Activated CD8-positive, alpha-beta T cell treated with anti-CD3 and anti-CD28 coated beads, Interleukin-2, amount 10 ng/mL, durations not matched to agents 7 days and 5 days (primary cell): Measurements from ENCODE around the gene CNNM4. TPM values are rescaled to one million over a fixed set of nuclear protein-coding genes. Genes with fewer than 3 reads are reported as not detected.

ENCODE experiments used
- ATAC-seq: fragments of 150-1000 bp; cut with Tn5 transposase; one replicate; pipeline ENCODE4 v1.10.0; 2021; ENCODE audit warnings: moderate library complexity
- CTCF ChIA-PET: fragments of 350-600 bp; sonication (Branson Sonifier 250); formaldehyde crosslinking; loops from one replicate; lab custom pipeline; 2021; ENCODE audit warnings: antibody characterized with exemption; lab: Charles Lee
- POLR2A ChIA-PET: fragments of 350-600 bp; sonication (Branson Sonifier 250); formaldehyde crosslinking; loops from one replicate; lab custom pipeline; 2021; ENCODE audit warnings: antibody characterized with exemption; lab: Charles Lee
- DNase-seq: peaks from one replicate; pipeline ENCODE4 v3.0.0-alpha.2; 2020
- H3K27ac Mint-ChIP-seq: one replicate; pipeline ENCODE4 v1.8.0; 2021; ENCODE audit warnings: mild to moderate bottlenecking, mixed read lengths
- H3K27me3 Mint-ChIP-seq: one replicate; pipeline ENCODE4 v1.8.0; 2021; ENCODE audit warnings: low read depth, mixed read lengths
- H3K36me3 Mint-ChIP-seq: one replicate; pipeline ENCODE4 v1.8.0; 2021; ENCODE audit warnings: low read depth, mixed read lengths
- H3K4me1 Mint-ChIP-seq: one replicate; pipeline ENCODE4 v1.8.0; 2021; ENCODE audit warnings: low read depth, mixed read lengths
- H3K4me3 Mint-ChIP-seq: one replicate; pipeline ENCODE4 v1.8.0; 2021; ENCODE audit warnings: mild to moderate bottlenecking, mixed read lengths
- H3K9me3 Mint-ChIP-seq: one replicate; pipeline ENCODE4 v1.8.0; 2022; ENCODE audit warnings: mixed read lengths; ENCODE audit not compliant: insufficient read depth
- total RNA-seq, 2 experiments: library from RNA; stranded (reverse); gene quantifications; one replicate each; pipeline ENCODE4 v1.2.3, GENCODE V29; 2021

CNNM4 gene
- total RNA-seq, 2 experiments from 2014 or later, result 7.1 TPM

DNA sequence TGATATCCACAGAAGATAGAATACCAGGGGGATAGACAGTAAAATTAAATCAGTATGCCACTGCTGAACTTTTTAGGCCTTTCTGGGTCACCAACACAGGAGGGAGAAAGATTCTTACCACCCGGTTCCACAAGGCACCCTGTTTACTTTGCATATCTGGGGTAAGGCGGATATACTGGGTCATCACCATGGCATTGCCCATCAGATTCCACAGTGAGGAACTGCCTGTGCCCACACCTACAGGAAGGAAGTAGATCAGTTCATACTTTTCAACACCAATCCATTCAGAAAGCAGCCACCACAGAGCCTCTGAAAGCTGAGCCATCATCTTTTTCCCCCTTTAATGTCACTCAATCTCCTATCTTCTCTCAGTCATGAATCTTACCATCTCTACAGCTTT is 22.9 kb upstream of the CNNM4 start:
- Mint-ChIP-seq H3K27ac (peak overlapping the region; percentile 41), H3K9me3 (no peaks in the 10 kb centered on the region), H3K36me3 (peaks cover 16% of the 10 kb centered on the region), H3K27me3 (no peaks in the 10 kb centered on the region), H3K4me1 (peaks cover 34% of the 10 kb centered on the region), H3K4me3 (no peak overlapping the region)
- no peak for ATAC-seq
- POLR2A ChIA-PET, result no interaction called here
- CTCF ChIA-PET, result interaction anchor here (1.5 kb wide), 1 partner anchor 22 kb away, joined by 4 read pairs; the partner anchor contains the start of gene CNNM4
- no peak for DNase-seq

DNA sequence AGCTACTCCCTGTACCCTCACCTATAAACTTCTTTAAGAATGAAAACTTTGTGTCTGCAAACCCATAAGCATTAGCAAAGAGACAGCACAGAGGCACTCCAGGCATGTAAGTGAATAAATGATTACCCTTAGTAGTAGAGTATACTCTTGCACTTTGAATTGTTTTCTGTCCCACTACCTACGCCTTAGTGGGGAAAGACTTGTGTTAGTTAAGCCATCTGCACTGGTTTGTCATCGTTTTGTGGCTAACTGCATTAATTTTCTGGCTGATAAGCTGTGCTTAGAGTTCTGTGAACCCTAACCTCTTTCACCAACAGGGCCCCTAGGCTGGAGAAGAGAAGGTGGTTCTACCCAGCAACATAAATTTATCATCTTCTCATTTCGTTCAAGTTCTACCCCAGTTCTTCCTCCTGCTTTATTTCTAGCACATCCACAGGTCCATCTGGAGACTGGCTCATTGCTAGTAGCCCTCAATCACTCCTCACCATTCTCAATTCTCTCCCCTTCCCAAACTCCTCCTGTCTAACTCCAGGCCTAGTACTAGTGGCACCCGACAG is 21.5 kb upstream of the CNNM4 start:
- Mint-ChIP-seq H3K9me3 (no peaks in the 10 kb centered on the region), H3K4me1 (peaks cover 39% of the 10 kb centered on the region), H3K4me3 (peak overlapping the region; percentile 92), H3K36me3 (peaks cover 6% of the 10 kb centered on the region), H3K27me3 (no peaks in the 10 kb centered on the region), H3K27ac (peak overlapping the region; percentile 86)
- ATAC-seq (no peak), DNase-seq (no peak)
- POLR2A ChIA-PET, result no interaction called here
- CTCF ChIA-PET, result interaction anchor here (1.5 kb wide), 1 partner anchor 21 kb away, joined by 4 read pairs; the partner anchor contains the start of gene CNNM4

DNA sequence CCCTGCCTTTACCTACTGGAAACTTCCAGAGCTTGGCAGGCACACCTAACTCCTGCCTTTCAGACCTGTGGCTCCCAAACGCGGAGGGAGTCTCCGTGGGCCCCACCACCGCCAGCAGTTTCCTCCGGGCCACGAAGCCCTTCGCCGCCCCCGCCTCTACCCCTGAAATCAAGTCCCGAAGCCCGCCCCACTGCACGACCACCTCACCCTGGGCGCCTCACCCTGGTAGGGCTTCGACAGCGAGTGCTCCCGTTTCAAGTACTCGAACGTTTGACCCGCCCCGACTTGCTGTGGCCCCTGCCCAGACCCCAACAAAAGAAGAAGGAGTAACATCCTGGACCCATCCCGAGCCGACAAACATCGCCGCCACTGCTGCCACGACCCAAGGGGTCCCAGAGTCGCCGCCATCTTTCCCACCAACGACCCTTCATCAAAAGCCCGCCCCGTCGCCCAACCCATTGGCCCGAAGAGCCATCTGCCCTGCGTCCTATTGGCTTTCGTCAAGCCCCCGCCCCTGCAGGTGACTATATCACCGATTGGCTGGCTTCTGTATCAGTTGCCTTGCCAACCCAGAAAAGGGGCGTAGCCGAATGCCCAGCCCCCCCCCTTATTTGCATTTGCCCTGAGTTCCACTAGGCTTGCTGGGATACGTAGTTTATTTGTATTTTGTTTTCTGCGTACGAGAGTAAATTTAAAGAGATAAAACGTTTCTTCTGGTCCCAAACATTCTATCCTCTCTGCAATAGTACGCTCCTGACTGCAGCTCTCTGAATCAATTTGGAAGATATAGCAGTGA is 20.9 kb upstream of the CNNM4 start, which contains the start of gene LMAN2L:
LMAN2L (minus strand) TSS at position 432 of the 796 bp plus-strand sequence; CDS start at position 408, 24 bp downstream.
- H3K4me1 Mint-ChIP-seq, result peaks cover 39% of the 10 kb centered on the region
- ATAC-seq (peak; percentile 100), DNase-seq (peak; percentile 100)
- POLR2A ChIA-PET, result interaction anchor here (0.6 to 0.7 kb wide), 2 partner anchors 75 to 428 kb away, joined by 3 to 4 read pairs; no protein-coding TSS in a partner anchor
- peak within 1 kb of the TSS; percentile 86 for H3K27ac Mint-ChIP-seq
- H3K27me3 Mint-ChIP-seq, result no peaks in the 10 kb centered on the region
- CTCF ChIA-PET, result interaction anchor here (2.4 kb wide), 1 partner anchor 22 kb away, joined by 12 read pairs; no protein-coding TSS in a partner anchor
- peaks cover 6% of the 10 kb centered on the region for H3K36me3 Mint-ChIP-seq
- no peaks in the 10 kb centered on the region for H3K9me3 Mint-ChIP-seq
- H3K4me3 Mint-ChIP-seq, result peak within 1 kb of the TSS; percentile 92

GRCh38 chr2:96747061-96747617 is 13.6 kb upstream of the CNNM4 start:
- POLR2A ChIA-PET, result no interaction called here
- Mint-ChIP-seq H3K4me1 (peaks cover 6% of the 10 kb centered on the region), H3K4me3 (no peak overlapping the region), H3K27me3 (peaks cover 16% of the 10 kb centered on the region), H3K36me3 (no peaks in the 10 kb centered on the region), H3K9me3 (no peaks in the 10 kb centered on the region), H3K27ac (no peak overlapping the region)
- ATAC-seq, result no peak
- CTCF ChIA-PET, result no interaction called here
- no peak for DNase-seq

DNA sequence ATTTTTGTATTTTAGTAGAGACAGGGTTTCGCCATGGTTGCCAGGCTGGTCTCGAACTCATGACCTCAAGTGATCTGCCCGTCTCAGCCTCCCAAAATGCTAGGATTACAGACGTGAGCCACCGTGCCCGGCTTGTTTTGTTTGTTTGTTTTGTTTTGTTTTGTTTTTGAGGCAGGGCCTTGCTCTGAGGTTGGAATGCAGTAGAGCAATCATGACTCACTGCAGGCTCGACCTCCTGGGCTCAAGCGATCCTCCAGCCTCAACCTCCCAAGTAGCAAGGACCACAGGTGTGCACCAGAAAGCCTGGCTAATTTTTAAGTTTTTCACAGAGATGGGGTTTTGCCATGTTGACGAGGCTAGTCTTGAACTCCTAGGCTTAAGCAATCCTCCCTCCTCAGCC is 8.9 kb upstream of the CNNM4 start:
- ChIA-PET POLR2A (no interaction called here), CTCF (no interaction called here)
- H3K27me3 Mint-ChIP-seq, result peaks cover 16% of the 10 kb centered on the region
- H3K27ac Mint-ChIP-seq, result no peak overlapping the region
- H3K4me1 Mint-ChIP-seq, result no peaks in the 10 kb centered on the region
- ATAC-seq (no peak), DNase-seq (no peak)
- H3K36me3 Mint-ChIP-seq, result no peaks in the 10 kb centered on the region
- no peaks in the 10 kb centered on the region for H3K9me3 Mint-ChIP-seq
- no peak overlapping the region for H3K4me3 Mint-ChIP-seq

- Mint-ChIP-seq H3K9me3 (no peaks in the 10 kb centered on the region), H3K36me3 (no peaks in the 10 kb centered on the region), H3K27ac (no peak overlapping the region), H3K27me3 (peaks cover 12% of the 10 kb centered on the region), H3K4me1 (no peaks in the 10 kb centered on the region), H3K4me3 (no peak overlapping the region)
- DNase-seq (no peak), ATAC-seq (no peak)
- POLR2A ChIA-PET, result no interaction called here
- CTCF ChIA-PET, result no interaction called here
Measured at GRCh38 chr2:96753661-96754282, 6.9 kb upstream of the CNNM4 start.

- no peak for DNase-seq
- Mint-ChIP-seq H3K4me3 (no peak overlapping the region), H3K9me3 (no peaks in the 10 kb centered on the region), H3K36me3 (no peaks in the 10 kb centered on the region), H3K27me3 (peaks cover 12% of the 10 kb centered on the region), H3K27ac (no peak overlapping the region), H3K4me1 (peaks cover 1% of the 10 kb centered on the region)
- ATAC-seq, result no peak
- POLR2A ChIA-PET, result no interaction called here
- CTCF ChIA-PET, result no interaction called here
Measured at GRCh38 chr2:96754317-96754716, 6.4 kb upstream of the CNNM4 start.

- H3K4me1 Mint-ChIP-seq, result peaks cover 20% of the 10 kb centered on the region
- H3K36me3 Mint-ChIP-seq, result no peaks in the 10 kb centered on the region
- ATAC-seq (no peak), DNase-seq (no peak)
- H3K27ac Mint-ChIP-seq, result no peak overlapping the region
- peaks cover 2% of the 10 kb centered on the region for H3K27me3 Mint-ChIP-seq
- CTCF ChIA-PET, result interaction anchor here (1.4 kb wide), 1 partner anchor 14 kb away, joined by 3 read pairs; no protein-coding TSS in a partner anchor
- H3K4me3 Mint-ChIP-seq, result no peak overlapping the region
- POLR2A ChIA-PET, result no interaction called here
- no peaks in the 10 kb centered on the region for H3K9me3 Mint-ChIP-seq
Measured at GRCh38 chr2:96756788-96757476, 3.8 kb upstream of the CNNM4 start.

GRCh38 chr2:96757477-96757860 is 3.2 kb upstream of the CNNM4 start:
- ChIA-PET POLR2A (no interaction called here), CTCF (no interaction called here)
- H3K4me1 Mint-ChIP-seq, result peaks cover 25% of the 10 kb centered on the region
- no peak overlapping the region for H3K4me3 Mint-ChIP-seq
- ATAC-seq, result no peak
- no peaks in the 10 kb centered on the region for H3K9me3 Mint-ChIP-seq
- H3K27ac Mint-ChIP-seq, result no peak overlapping the region
- H3K27me3 Mint-ChIP-seq, result peaks cover 2% of the 10 kb centered on the region
- no peaks in the 10 kb centered on the region for H3K36me3 Mint-ChIP-seq
- DNase-seq, result no peak

GRCh38 chr2:96758987-96759386 is 1.7 kb upstream of the CNNM4 start:
- POLR2A ChIA-PET, result no interaction called here
- ATAC-seq, result no peak
- Mint-ChIP-seq H3K27me3 (peaks cover under 1% of the 10 kb centered on the region), H3K27ac (no peak overlapping the region), H3K4me3 (no peak overlapping the region), H3K4me1 (peaks cover 38% of the 10 kb centered on the region), H3K36me3 (no peaks in the 10 kb centered on the region), H3K9me3 (no peaks in the 10 kb centered on the region)
- DNase-seq, result no peak
- CTCF ChIA-PET, result interaction anchor here (1.1 to 6.2 kb wide), 4 partner anchors 11 to 99 kb away, joined by 3 to 112 read pairs (median 4); partner anchors contain the start of gene ANKRD39

DNA sequence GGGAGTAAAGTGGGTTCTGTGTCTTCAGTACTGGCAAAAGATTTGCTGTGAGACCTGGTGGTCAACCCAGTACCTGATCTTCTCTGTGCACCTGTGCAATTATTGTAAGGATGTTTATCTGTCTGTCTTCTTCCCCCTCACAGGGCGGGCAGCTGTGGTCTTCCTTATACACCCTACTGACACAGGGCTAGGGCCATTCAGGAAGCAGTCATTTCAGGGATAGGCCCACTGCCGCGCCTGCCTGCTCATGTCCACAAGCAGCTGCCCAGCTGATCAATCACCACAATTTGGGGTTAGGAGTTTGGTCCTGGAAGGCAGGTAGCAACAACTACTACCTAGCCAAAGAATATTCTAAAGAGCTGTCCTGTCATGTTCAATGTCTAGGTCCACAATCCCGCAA is 1.2 kb upstream of the CNNM4 start:
- Mint-ChIP-seq H3K4me1 (peaks cover 44% of the 10 kb centered on the region), H3K27me3 (no peaks in the 10 kb centered on the region), H3K36me3 (no peaks in the 10 kb centered on the region), H3K4me3 (peak overlapping the region; percentile 78), H3K9me3 (no peaks in the 10 kb centered on the region), H3K27ac (peak overlapping the region; percentile 81)
- ChIA-PET POLR2A (interaction anchor here (0.5 kb wide), 1 partner anchor 121 kb away, joined by 5 read pairs; no protein-coding TSS in a partner anchor), CTCF (interaction anchor here (1.0 to 6.2 kb wide), 7 partner anchors 11 to 225 kb away, joined by 3 to 112 read pairs (median 3); no protein-coding TSS in a partner anchor)
- ATAC-seq (no peak), DNase-seq (no peak)
